Measurements from ENCODE around the gene HSD17B4. TPM values are rescaled to one million over a fixed set of nuclear protein-coding genes. Genes with fewer than 3 reads are reported as not detected.
"Not testable (repeated sequence)": the region's sequence is repeated elsewhere in the genome, so short reads cannot be mapped to it uniquely, and the experiment has no call there.

Gene HSD17B4
- total RNA-seq, 5 donors from 2014 or later (not counting 1 experiment from before 2014, with no cell fraction given) = 32.1 to 79.6 (median 54.0) TPM

DNA sequence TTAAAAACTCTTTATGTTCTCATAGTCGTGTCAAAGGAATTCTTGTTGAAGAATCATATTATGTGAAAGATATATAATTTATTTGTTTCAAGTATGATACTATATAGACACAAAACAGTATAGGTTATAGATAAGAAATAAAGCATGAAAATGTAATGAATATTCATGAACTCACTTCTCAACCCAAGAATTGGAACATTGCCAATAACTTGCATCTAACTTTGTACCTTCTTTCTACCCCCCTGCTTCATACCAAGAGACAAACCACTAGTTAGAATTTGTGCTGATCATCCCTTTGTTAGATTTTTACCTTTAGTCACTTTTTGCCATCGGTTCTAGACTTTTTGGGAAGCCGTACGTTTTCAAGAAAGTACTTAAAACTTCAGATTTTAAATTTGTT lies 32.6 kb downstream of the HSD17B4 start:
- no CpG with 5 or more reads among the region's 4 CpGs for WGBS (ENCODE audit: insufficient coverage)
- no peaks in the 10 kb centered on the region for H3K4me1 ChIP-seq (ENCODE audit: control insufficient read depth in 1 of 2, extremely low read depth in 1 of 2, insufficient read depth in 2 of 2, low read length in 2 of 2)
- Mint-ChIP-seq H3K9me3 (no peaks in the 10 kb centered on the region), H3K36me3 (peaks cover 70% of the 10 kb centered on the region), H3K27me3 (no peaks in the 10 kb centered on the region), H3K4me1 (no peaks in the 10 kb centered on the region), H3K4me3 (no peak overlapping the region), H3K27ac (no peak overlapping the region)
- ChIA-PET CTCF (interaction anchor here (0.6 kb wide), 2 partner anchors 18 to 439 kb away, joined by 3 read pairs; no protein-coding TSS in a partner anchor), POLR2A (no interaction called here)
- no peak overlapping the region for H3K27ac ChIP-seq (ENCODE audit: low read length)
- DNase-seq (no peak), ATAC-seq (replicated peaks in 1 of 4) (no peak)
- no peaks in the 10 kb centered on the region for H3K27me3 ChIP-seq (replicated peaks in 1 of 2; ENCODE audit: control insufficient read depth in 2 of 2, extremely low read depth in 1 of 2, insufficient read depth in 2 of 2, low read length in 1 of 2)
- H3K36me3 ChIP-seq (ENCODE audit: control insufficient read depth in 2 of 2, extremely low read depth in 1 of 2, insufficient read depth in 1 of 2, low read length in 1 of 2) = peaks cover 0 to 20% of the 10 kb centered on the region in 2 donors
- no peak overlapping the region for H3K4me3 ChIP-seq (ENCODE audit: control insufficient read depth in 1 of 2, extremely low read depth in 1 of 2, low read length in 1 of 2)
- no peaks in the 10 kb centered on the region for H3K9me3 ChIP-seq

DNA sequence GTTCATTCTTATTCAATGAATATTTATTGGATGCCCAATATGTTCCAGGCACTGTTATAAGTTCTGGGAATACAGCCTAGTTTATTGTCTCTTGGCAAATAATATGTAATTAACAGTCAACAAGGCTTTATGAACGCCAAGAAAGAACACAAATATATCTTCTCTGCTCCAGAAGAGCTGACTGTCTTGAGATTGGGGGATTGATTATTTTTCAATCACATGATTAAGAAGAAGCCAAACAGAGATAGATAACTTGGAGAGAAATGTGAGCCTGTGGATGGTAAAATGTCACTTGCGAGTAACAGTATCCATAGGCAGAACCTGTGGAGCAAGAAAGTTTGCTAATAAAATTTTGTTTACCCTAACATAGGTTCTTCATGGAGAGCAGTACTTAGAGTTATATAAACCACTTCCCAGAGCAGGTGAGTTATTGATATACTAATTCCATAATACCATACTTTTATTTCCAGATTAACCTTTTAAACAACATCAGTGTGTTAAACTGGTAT lies 49.4 kb downstream of the HSD17B4 start:
- H3K9me3 Mint-ChIP-seq = peaks cover 0 to 25% (median 8%) of the 10 kb centered on the region in 3 donors
- no peaks in the 10 kb centered on the region for H3K27me3 Mint-ChIP-seq
- no peaks in the 10 kb centered on the region for H3K4me1 Mint-ChIP-seq
- CTCF ChIA-PET = no interaction called here
- ATAC-seq (replicated peaks in 1 of 4) = no peak
- no peaks in the 10 kb centered on the region for H3K27me3 ChIP-seq (replicated peaks in 1 of 2; ENCODE audit: control insufficient read depth in 2 of 2, extremely low read depth in 1 of 2, insufficient read depth in 2 of 2, low read length in 1 of 2)
- H3K27ac ChIP-seq (ENCODE audit: low read length) = no peak overlapping the region
- POLR2A ChIA-PET = no interaction called here
- H3K36me3 ChIP-seq (ENCODE audit: control insufficient read depth in 2 of 2, extremely low read depth in 1 of 2, insufficient read depth in 1 of 2, low read length in 1 of 2) = peaks cover 5 to 10% of the 10 kb centered on the region in 2 donors
- H3K36me3 Mint-ChIP-seq = peaks cover 66% of the 10 kb centered on the region
- no peak overlapping the region for H3K4me3 Mint-ChIP-seq
- H3K4me3 ChIP-seq (ENCODE audit: control insufficient read depth in 1 of 2, extremely low read depth in 1 of 2, low read length in 1 of 2) = no peak overlapping the region
- no peak for DNase-seq
- H3K27ac Mint-ChIP-seq = no peak overlapping the region
- no peaks in the 10 kb centered on the region for H3K9me3 ChIP-seq
- WGBS (ENCODE audit: insufficient coverage) = no CpG with 5 or more reads among the region's 2 CpGs
- no peaks in the 10 kb centered on the region for H3K4me1 ChIP-seq (ENCODE audit: control insufficient read depth in 1 of 2, extremely low read depth in 1 of 2, insufficient read depth in 2 of 2, low read length in 2 of 2)

DNA sequence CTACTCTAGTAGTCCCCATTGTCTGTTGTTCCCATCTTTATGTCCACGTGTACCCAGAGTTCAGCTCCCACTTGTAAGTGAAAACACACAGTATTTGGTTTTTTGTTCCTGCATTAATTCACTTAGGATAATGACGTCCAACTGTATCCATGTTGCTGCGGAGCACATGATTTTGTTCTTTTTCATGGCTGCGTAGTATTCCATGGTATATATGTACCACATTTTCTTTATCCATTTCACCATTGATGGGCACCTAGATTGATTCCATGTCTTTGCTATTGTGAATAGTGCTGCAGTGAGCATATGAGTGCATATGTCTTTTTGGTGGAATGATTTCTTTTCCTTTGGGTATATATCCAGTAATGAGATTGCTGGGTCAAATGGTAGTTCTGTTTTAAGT lies 51.6 kb downstream of the HSD17B4 start:
- DNase-seq; H3K36me3 ChIP-seq (ENCODE audit: control insufficient read depth in 2 of 2, extremely low read depth in 1 of 2, insufficient read depth in 1 of 2, low read length in 1 of 2); H3K27ac Mint-ChIP-seq; H3K27ac ChIP-seq (ENCODE audit: low read length); H3K4me1 Mint-ChIP-seq; ATAC-seq (replicated peaks in 1 of 4); H3K9me3 ChIP-seq; H3K27me3 Mint-ChIP-seq; H3K4me3 ChIP-seq (ENCODE audit: control insufficient read depth in 1 of 2, extremely low read depth in 1 of 2, low read length in 1 of 2); CTCF ChIA-PET; POLR2A ChIA-PET; H3K4me3 Mint-ChIP-seq; H3K27me3 ChIP-seq (replicated peaks in 1 of 2; ENCODE audit: control insufficient read depth in 2 of 2, extremely low read depth in 1 of 2, insufficient read depth in 2 of 2, low read length in 1 of 2); H3K4me1 ChIP-seq (ENCODE audit: control insufficient read depth in 1 of 2, extremely low read depth in 1 of 2, insufficient read depth in 2 of 2, low read length in 2 of 2): not testable (repeated sequence)
- WGBS (ENCODE audit: insufficient coverage) = no CpG with 5 or more reads among the region's 4 CpGs
- Mint-ChIP-seq H3K36me3 (peaks cover 70% of the 10 kb centered on the region), H3K9me3 (peaks cover 0 to 25% (median 8%) of the 10 kb centered on the region in 3 donors)

DNA sequence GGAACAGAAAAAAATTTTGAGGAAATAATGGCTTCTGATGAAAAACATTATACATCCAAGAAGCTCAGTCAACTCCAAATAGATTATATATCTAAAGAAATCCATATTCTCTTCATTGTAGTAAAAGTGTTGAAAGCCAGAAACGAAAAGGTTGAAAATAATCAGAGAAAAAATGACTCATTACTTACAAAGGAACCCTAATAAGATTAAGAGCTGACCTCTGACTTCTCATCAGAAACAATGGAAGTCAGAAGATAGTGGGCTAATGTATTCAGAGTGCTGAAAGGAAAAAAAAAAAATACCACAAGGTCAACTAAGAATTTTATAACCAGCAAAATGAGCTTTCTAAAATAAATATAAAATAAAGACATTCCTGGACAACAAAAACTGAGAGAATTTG lies 60.0 kb downstream of the HSD17B4 start:
- DNase-seq (no peak), ATAC-seq (replicated peaks in 1 of 4) (no peak)
- Histone ChIP-seq H3K4me1 (ENCODE audit: control insufficient read depth in 1 of 2, extremely low read depth in 1 of 2, insufficient read depth in 2 of 2, low read length in 2 of 2) (no peaks in the 10 kb centered on the region), H3K27me3 (replicated peaks in 1 of 2; ENCODE audit: control insufficient read depth in 2 of 2, extremely low read depth in 1 of 2, insufficient read depth in 2 of 2, low read length in 1 of 2) (no peaks in the 10 kb centered on the region), H3K27ac (ENCODE audit: low read length) (no peak overlapping the region), H3K36me3 (ENCODE audit: control insufficient read depth in 2 of 2, extremely low read depth in 1 of 2, insufficient read depth in 1 of 2, low read length in 1 of 2) (peaks cover 12 to 24% of the 10 kb centered on the region in 2 donors), H3K9me3 (no peaks in the 10 kb centered on the region), H3K4me3 (ENCODE audit: control insufficient read depth in 1 of 2, extremely low read depth in 1 of 2, low read length in 1 of 2) (no peak overlapping the region)
- CTCF ChIA-PET = interaction anchor here in 1 of 2 donors (0.6 kb wide), 1 partner anchor 105 kb away, joined by 3 read pairs; no protein-coding TSS in a partner anchor
- WGBS (ENCODE audit: insufficient coverage) = no CpG with 5 or more reads among the region's 1 CpG
- POLR2A ChIA-PET = interaction anchor here in 1 of 2 donors (0.6 kb wide), 1 partner anchor 532 kb away, joined by 3 read pairs; no protein-coding TSS in a partner anchor
- Mint-ChIP-seq H3K27ac (no peak overlapping the region), H3K36me3 (peaks cover 66% of the 10 kb centered on the region), H3K4me1 (no peaks in the 10 kb centered on the region), H3K4me3 (no peak overlapping the region), H3K9me3 (peaks cover 0 to 14% (median 4%) of the 10 kb centered on the region in 3 donors), H3K27me3 (no peaks in the 10 kb centered on the region)

DNA sequence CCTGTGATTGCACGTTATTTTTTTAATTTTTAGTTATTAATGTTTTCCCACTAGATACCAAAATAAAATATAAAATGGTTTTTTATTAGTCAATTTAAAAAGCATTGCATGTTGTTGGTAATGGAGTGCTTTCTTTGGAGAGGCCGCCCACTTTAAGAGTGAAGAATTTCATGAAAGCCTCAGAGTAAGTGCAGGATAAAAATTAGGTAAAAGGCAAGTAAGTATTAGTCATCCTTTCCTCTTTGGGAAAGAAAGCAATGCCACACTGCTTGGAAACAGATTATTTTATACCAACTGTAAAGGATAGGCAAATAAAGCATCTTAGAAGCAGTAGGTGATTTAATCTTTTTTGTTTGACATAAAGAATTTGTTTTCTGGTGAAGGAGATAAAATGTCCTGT lies 62.9 kb downstream of the HSD17B4 start:
- no peaks in the 10 kb centered on the region for H3K27me3 Mint-ChIP-seq
- no CpG with 5 or more reads among the region's 2 CpGs for WGBS (ENCODE audit: insufficient coverage)
- no peak overlapping the region for H3K4me3 ChIP-seq (ENCODE audit: control insufficient read depth in 1 of 2, extremely low read depth in 1 of 2, low read length in 1 of 2)
- ChIA-PET CTCF (no interaction called here), POLR2A (no interaction called here)
- no peak overlapping the region for H3K4me3 Mint-ChIP-seq
- H3K27ac Mint-ChIP-seq = no peak overlapping the region
- no peak for DNase-seq
- H3K36me3 Mint-ChIP-seq = peaks cover 65% of the 10 kb centered on the region
- no peak overlapping the region for H3K27ac ChIP-seq (ENCODE audit: low read length)
- peaks cover 7 to 17% of the 10 kb centered on the region in 2 donors for H3K36me3 ChIP-seq (ENCODE audit: control insufficient read depth in 2 of 2, extremely low read depth in 1 of 2, insufficient read depth in 1 of 2, low read length in 1 of 2)
- peaks cover 0 to 14% (median 4%) of the 10 kb centered on the region in 3 donors for H3K9me3 Mint-ChIP-seq
- no peaks in the 10 kb centered on the region for H3K27me3 ChIP-seq (replicated peaks in 1 of 2; ENCODE audit: control insufficient read depth in 2 of 2, extremely low read depth in 1 of 2, insufficient read depth in 2 of 2, low read length in 1 of 2)
- H3K9me3 ChIP-seq = no peaks in the 10 kb centered on the region
- no peaks in the 10 kb centered on the region for H3K4me1 ChIP-seq (ENCODE audit: control insufficient read depth in 1 of 2, extremely low read depth in 1 of 2, insufficient read depth in 2 of 2, low read length in 2 of 2)
- no peak for ATAC-seq (replicated peaks in 1 of 4)
- H3K4me1 Mint-ChIP-seq = no peaks in the 10 kb centered on the region

DNA sequence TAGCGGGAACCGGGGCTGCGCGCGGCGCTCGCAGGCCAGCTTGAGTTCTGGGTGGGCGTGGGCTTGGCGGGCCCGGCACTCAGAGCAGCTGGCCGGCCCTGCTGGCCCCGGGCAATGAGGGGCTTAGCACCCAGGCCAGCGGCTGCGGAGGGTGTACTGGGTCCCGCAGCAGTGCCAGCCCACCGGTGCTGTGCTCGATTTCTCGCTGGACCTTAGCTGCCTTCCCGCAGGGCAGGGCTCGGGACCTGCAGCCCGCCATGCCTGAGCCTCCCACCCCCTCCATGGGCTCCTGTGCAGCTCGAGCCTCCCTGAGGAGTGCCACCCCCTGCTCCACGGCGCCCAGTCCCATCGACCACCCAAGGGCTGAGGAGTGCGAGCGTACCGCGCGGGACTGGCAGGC lies 64.8 kb downstream of the HSD17B4 start:
- H3K9me3 ChIP-seq; H3K4me3 Mint-ChIP-seq; H3K36me3 ChIP-seq (ENCODE audit: control insufficient read depth in 2 of 2, extremely low read depth in 1 of 2, insufficient read depth in 1 of 2, low read length in 1 of 2); H3K9me3 Mint-ChIP-seq; H3K4me3 ChIP-seq (ENCODE audit: control insufficient read depth in 1 of 2, extremely low read depth in 1 of 2, low read length in 1 of 2); H3K4me1 Mint-ChIP-seq; H3K27ac ChIP-seq (ENCODE audit: low read length); ATAC-seq (replicated peaks in 1 of 4); H3K27me3 Mint-ChIP-seq; DNase-seq; H3K27ac Mint-ChIP-seq; POLR2A ChIA-PET; H3K4me1 ChIP-seq (ENCODE audit: control insufficient read depth in 1 of 2, extremely low read depth in 1 of 2, insufficient read depth in 2 of 2, low read length in 2 of 2); H3K27me3 ChIP-seq (replicated peaks in 1 of 2; ENCODE audit: control insufficient read depth in 2 of 2, extremely low read depth in 1 of 2, insufficient read depth in 2 of 2, low read length in 1 of 2); CTCF ChIA-PET: not testable (repeated sequence)
- 97% methylated on average over 22 of the region's 30 CpGs for WGBS (ENCODE audit: insufficient coverage)
- H3K36me3 Mint-ChIP-seq = peaks cover 68% of the 10 kb centered on the region

DNA sequence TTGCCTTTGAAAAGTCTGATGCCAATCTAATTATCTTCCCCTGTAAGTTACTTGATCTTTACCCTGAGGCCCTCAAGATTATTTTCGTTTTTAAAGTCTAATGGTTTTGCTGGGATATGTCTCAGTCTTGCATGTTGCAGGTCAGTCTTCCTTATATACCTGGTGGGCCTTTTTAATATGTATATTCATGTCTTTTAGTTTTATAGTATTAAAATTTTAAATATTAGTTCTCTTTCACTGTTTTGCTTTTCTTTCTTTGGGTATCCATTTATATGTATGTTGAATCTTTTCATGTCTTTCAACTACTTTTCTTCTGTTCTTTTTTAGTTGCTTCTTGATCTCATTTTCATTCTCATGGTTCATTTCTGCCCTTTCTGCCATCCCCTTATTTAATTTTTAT lies 68.9 kb downstream of the HSD17B4 start:
- Mint-ChIP-seq H3K4me3 (no peak overlapping the region), H3K27me3 (no peaks in the 10 kb centered on the region), H3K4me1 (no peaks in the 10 kb centered on the region), H3K9me3 (peaks cover 0 to 8% (median 3%) of the 10 kb centered on the region in 3 donors), H3K36me3 (peaks cover 58% of the 10 kb centered on the region), H3K27ac (no peak overlapping the region)
- peaks cover 0 to 7% of the 10 kb centered on the region in 2 donors for H3K36me3 ChIP-seq (ENCODE audit: control insufficient read depth in 2 of 2, extremely low read depth in 1 of 2, insufficient read depth in 1 of 2, low read length in 1 of 2)
- H3K4me1 ChIP-seq (ENCODE audit: control insufficient read depth in 1 of 2, extremely low read depth in 1 of 2, insufficient read depth in 2 of 2, low read length in 2 of 2) = no peaks in the 10 kb centered on the region
- ChIA-PET CTCF (no interaction called here), POLR2A (no interaction called here)
- H3K27me3 ChIP-seq (replicated peaks in 1 of 2; ENCODE audit: control insufficient read depth in 2 of 2, extremely low read depth in 1 of 2, insufficient read depth in 2 of 2, low read length in 1 of 2) = no peaks in the 10 kb centered on the region
- no peaks in the 10 kb centered on the region for H3K9me3 ChIP-seq
- no peak overlapping the region for H3K27ac ChIP-seq (ENCODE audit: low read length)
- no peak for DNase-seq
- no CpG with 5 or more reads among the region's 1 CpG for WGBS (ENCODE audit: insufficient coverage)
- no peak for ATAC-seq (replicated peaks in 1 of 4)
- no peak overlapping the region for H3K4me3 ChIP-seq (ENCODE audit: control insufficient read depth in 1 of 2, extremely low read depth in 1 of 2, low read length in 1 of 2)

Measured in T-cell (primary cell).